Measurements from ENCODE around the gene USP37. TPM values are rescaled to one million over a fixed set of nuclear protein-coding genes. Genes with fewer than 3 reads are reported as not detected.
A peak's percentile ranks its signal among the peaks of the same experiment; 100 is the strongest.

USP37 gene
- total and polyA plus RNA-seq, 2 of the 13 experiments (the other 11 are each of a cell fraction or from before 2014, with no cell fraction given) = 6.5 to 30.6 TPM

DNA sequence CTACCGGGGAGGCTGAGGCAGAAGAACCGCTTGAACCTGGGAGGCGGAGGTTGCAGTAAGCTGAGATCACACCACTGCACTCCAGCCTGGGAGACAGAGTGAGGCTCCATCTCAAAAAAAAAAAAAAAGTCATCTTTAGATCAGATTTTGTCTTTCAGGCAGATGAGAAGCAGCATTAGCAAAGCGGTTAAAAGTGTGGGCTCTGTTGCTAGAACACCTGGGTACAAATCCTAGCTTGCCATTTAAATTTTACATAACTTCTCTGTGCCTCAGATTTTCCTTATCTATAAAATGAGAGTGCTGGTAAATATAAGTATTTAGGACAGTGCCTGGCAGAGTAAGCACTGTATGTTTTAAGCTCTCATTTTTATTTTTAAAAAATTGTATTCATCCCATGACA is 8.7 kb upstream of the USP37 start (continued):
- TF ChIP-seq, protein P1, sequence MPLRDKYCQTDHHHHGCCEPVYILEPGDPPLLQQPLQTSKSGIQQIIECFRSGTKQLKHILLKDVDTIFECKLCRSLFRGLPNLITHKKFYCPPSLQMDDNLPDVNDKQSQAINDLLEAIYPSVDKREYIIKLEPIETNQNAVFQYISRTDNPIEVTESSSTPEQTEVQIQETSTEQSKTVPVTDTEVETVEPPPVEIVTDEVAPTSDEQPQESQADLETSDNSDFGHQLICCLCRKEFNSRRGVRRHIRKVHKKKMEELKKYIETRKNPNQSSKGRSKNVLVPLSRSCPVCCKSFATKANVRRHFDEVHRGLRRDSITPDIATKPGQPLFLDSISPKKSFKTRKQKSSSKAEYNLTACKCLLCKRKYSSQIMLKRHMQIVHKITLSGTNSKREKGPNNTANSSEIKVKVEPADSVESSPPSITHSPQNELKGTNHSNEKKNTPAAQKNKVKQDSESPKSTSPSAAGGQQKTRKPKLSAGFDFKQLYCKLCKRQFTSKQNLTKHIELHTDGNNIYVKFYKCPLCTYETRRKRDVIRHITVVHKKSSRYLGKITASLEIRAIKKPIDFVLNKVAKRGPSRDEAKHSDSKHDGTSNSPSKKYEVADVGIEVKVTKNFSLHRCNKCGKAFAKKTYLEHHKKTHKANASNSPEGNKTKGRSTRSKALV (CRISPR knock-in tag; IDR thresholded peaks at IDR 0.05) = no peak

DNA sequence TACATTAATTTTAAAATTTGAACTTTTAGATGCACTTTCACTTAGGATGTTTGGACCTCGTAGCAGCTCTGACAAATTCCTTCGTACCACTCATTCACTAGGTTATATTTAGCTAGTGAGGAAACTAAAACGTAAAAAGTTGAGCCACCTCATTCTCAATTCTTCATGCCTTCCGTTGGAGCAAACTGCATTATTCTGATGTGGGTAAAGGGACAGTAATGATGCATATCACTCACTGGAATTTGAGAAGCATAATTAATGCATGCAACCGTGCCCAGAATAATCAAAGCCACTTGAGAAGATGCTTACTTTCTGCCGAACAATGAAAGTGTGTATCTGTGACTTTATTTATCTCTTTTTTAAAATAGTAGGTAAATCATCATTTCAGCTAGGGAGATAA is 2.7 kb upstream of the USP37 start:
- intact Hi-C loops (cut with micrococcal nuclease; ENCODE audit: unreplicated experiment) = no loop called here
- H2AFZ ChIP-seq (ENCODE audit: low read length) = no peak overlapping the region
- DNase-seq (ENCODE audit: low spot score) (no peak), FAIRE-seq (no peak), ATAC-seq (no peak)
- peaks cover 41% of the 10 kb centered on the region for H3K4me1 ChIP-seq (ENCODE audit: insufficient read depth, low read length)
- BruUV-seq (replicated peaks) = no TSS peak
- ChIA-PET POLR2A (no interaction called here), CTCF (ENCODE audit: low intra/inter-chr PET ratio, low total read pairs) (no interaction called here)
- H3K36me3 ChIP-seq (replicated peaks in 1 of 2; ENCODE audit: control insufficient read depth in 1 of 2, insufficient read depth in 2 of 2, low read length in 2 of 2) = peaks cover 4 to 32% of the 10 kb centered on the region in 2 experiments
- H3K27me3 ChIP-seq (ENCODE audit: control insufficient read depth in 1 of 2, insufficient read depth in 2 of 2, low read length in 2 of 2) = peaks cover 0 to 6% of the 10 kb centered on the region in 2 experiments; a peak in 1 of 5 replicates
- peaks cover 12% of the 10 kb centered on the region for H4K20me1 ChIP-seq (ENCODE audit: insufficient read depth, low read length)
- no peak overlapping the region for H3K27ac ChIP-seq (ENCODE audit: extremely low read length, insufficient read depth, low read length)
- peak overlapping the region; percentile 89 to 97 (median 91); a peak in 5 of 6 replicates for H3K4me3 ChIP-seq (replicated peaks in 1 of 3; ENCODE audit: insufficient read depth in 1 of 3, low read depth in 2 of 3, low read length in 3 of 3)
- H3K4me2 ChIP-seq (ENCODE audit: low read depth, low read length) = peak overlapping the region; percentile 95
- peak overlapping the region; percentile 96; the same call in 1 of the 2 replicates for H3K9ac ChIP-seq (ENCODE audit: insufficient read depth, low read depth, low read length)
- no peaks in the 10 kb centered on the region for H3K9me3 ChIP-seq (ENCODE audit: low read length)
- in situ Hi-C loops (cut with HindIII; ENCODE audit: extremely low pct_ligation_motif_present, low pct_unique_long_range_greater_than_20kb) = no loop called here
- H3K79me2 ChIP-seq (ENCODE audit: insufficient read depth, low read length) = peaks cover 91% of the 10 kb centered on the region
- 56% methylated on average over 6 of the region's 6 CpGs for WGBS (ENCODE audit: low lambda C conversion rate)
- TF ChIP-seq FOXK1 (CRISPR knock-in tag; IDR thresholded peaks at IDR 0.05; ENCODE audit: borderline replicate concordance, low read depth) = no peak
- no peak for TF ChIP-seq SP140L (CRISPR knock-in tag; IDR thresholded peaks at IDR 0.05; ENCODE audit: borderline replicate concordance)
- no peak for TF ChIP-seq HHEX (CRISPR knock-in tag; IDR thresholded peaks at IDR 0.05)
- TF ChIP-seq, protein P2, sequence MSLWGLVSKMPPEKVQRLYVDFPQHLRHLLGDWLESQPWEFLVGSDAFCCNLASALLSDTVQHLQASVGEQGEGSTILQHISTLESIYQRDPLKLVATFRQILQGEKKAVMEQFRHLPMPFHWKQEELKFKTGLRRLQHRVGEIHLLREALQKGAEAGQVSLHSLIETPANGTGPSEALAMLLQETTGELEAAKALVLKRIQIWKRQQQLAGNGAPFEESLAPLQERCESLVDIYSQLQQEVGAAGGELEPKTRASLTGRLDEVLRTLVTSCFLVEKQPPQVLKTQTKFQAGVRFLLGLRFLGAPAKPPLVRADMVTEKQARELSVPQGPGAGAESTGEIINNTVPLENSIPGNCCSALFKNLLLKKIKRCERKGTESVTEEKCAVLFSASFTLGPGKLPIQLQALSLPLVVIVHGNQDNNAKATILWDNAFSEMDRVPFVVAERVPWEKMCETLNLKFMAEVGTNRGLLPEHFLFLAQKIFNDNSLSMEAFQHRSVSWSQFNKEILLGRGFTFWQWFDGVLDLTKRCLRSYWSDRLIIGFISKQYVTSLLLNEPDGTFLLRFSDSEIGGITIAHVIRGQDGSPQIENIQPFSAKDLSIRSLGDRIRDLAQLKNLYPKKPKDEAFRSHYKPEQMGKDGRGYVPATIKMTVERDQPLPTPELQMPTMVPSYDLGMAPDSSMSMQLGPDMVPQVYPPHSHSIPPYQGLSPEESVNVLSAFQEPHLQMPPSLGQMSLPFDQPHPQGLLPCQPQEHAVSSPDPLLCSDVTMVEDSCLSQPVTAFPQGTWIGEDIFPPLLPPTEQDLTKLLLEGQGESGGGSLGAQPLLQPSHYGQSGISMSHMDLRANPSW (CRISPR knock-in tag; IDR thresholded peaks at IDR 0.05; ENCODE audit: borderline replicate concordance) = no peak
- TF ChIP-seq, protein P3, sequence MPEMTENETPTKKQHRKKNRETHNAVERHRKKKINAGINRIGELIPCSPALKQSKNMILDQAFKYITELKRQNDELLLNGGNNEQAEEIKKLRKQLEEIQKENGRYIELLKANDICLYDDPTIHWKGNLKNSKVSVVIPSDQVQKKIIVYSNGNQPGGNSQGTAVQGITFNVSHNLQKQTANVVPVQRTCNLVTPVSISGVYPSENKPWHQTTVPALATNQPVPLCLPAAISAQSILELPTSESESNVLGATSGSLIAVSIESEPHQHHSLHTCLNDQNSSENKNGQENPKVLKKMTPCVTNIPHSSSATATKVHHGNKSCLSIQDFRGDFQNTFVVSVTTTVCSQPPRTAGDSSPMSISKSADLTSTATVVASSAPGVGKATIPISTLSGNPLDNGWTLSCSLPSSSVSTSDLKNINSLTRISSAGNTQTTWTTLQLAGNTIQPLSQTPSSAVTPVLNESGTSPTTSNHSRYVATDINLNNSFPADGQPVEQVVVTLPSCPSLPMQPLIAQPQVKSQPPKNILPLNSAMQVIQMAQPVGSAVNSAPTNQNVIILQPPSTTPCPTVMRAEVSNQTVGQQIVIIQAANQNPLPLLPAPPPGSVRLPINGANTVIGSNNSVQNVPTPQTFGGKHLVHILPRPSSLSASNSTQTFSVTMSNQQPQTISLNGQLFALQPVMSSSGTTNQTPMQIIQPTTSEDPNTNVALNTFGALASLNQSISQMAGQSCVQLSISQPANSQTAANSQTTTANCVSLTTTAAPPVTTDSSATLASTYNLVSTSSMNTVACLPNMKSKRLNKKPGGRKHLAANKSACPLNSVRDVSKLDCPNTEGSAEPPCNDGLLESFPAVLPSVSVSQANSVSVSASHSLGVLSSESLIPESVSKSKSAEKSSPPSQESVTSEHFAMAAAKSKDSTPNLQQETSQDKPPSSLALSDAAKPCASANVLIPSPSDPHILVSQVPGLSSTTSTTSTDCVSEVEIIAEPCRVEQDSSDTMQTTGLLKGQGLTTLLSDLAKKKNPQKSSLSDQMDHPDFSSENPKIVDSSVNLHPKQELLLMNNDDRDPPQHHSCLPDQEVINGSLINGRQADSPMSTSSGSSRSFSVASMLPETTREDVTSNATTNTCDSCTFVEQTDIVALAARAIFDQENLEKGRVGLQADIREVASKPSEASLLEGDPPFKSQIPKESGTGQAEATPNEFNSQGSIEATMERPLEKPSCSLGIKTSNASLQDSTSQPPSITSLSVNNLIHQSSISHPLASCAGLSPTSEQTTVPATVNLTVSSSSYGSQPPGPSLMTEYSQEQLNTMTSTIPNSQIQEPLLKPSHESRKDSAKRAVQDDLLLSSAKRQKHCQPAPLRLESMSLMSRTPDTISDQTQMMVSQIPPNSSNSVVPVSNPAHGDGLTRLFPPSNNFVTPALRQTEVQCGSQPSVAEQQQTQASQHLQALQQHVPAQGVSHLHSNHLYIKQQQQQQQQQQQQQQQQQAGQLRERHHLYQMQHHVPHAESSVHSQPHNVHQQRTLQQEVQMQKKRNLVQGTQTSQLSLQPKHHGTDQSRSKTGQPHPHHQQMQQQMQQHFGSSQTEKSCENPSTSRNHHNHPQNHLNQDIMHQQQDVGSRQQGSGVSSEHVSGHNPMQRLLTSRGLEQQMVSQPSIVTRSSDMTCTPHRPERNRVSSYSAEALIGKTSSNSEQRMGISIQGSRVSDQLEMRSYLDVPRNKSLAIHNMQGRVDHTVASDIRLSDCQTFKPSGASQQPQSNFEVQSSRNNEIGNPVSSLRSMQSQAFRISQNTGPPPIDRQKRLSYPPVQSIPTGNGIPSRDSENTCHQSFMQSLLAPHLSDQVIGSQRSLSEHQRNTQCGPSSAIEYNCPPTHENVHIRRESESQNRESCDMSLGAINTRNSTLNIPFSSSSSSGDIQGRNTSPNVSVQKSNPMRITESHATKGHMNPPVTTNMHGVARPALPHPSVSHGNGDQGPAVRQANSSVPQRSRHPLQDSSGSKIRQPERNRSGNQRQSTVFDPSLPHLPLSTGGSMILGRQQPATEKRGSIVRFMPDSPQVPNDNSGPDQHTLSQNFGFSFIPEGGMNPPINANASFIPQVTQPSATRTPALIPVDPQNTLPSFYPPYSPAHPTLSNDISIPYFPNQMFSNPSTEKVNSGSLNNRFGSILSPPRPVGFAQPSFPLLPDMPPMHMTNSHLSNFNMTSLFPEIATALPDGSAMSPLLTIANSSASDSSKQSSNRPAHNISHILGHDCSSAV (CRISPR knock-in tag; IDR thresholded peaks at IDR 0.05; ENCODE audit: borderline replicate concordance) = no peak
- TF ChIP-seq, protein P4, sequence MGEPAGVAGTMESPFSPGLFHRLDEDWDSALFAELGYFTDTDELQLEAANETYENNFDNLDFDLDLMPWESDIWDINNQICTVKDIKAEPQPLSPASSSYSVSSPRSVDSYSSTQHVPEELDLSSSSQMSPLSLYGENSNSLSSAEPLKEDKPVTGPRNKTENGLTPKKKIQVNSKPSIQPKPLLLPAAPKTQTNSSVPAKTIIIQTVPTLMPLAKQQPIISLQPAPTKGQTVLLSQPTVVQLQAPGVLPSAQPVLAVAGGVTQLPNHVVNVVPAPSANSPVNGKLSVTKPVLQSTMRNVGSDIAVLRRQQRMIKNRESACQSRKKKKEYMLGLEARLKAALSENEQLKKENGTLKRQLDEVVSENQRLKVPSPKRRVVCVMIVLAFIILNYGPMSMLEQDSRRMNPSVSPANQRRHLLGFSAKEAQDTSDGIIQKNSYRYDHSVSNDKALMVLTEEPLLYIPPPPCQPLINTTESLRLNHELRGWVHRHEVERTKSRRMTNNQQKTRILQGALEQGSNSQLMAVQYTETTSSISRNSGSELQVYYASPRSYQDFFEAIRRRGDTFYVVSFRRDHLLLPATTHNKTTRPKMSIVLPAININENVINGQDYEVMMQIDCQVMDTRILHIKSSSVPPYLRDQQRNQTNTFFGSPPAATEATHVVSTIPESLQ (CRISPR knock-in tag; conservative IDR thresholded peaks at IDR 0.05) = no peak

All from HepG2 (cell line).